Stimulated activated CD4-positive, alpha-beta T cell treated with anti-CD3 and anti-CD28 coated beads, Interleukin-1b, Interleukin-23, amount 100 ng/mL, for 24 hours (primary cell): ENCODE data around the gene CCDC187.
A peak's percentile ranks its signal among the peaks of the same experiment; 100 is the strongest.
"Not testable (repeated sequence)": the region's sequence is repeated elsewhere in the genome, so short reads cannot be mapped to it uniquely, and the experiment has no call there.

Source experiments
- DNase-seq, 4 experiments: peaks; one replicate each; pipeline ENCODE4 v3.0.0-alpha.2; 2020; ENCODE audit warnings: low read depth in 4 of 4, low spot score in 1 of 4

The CCDC187 gene

GRCh38 chr9:136270173-136270705, 33.7 kb downstream of the CCDC187 start:
- no peak for DNase-seq

GRCh38 chr9:136268735-136269134, 35.2 kb downstream of the CCDC187 start:
- DNase-seq: no peak

GRCh38 chr9:136268318-136268717, 35.6 kb downstream of the CCDC187 start:
- DNase-seq: no peak

GRCh38 chr9:136267261-136268111, 36.4 kb downstream of the CCDC187 start:
- peak; percentile 69 to 84 (median 73) for DNase-seq

- not testable (repeated sequence) for DNase-seq
Measured at GRCh38 chr9:136266641-136267040, 37.3 kb downstream of the CCDC187 start.

GRCh38 chr9:136265561-136266355, 38.1 kb downstream of the CCDC187 start:
- no peak for DNase-seq

GRCh38 chr9:136264441-136265405, 39.2 kb downstream of the CCDC187 start:
- DNase-seq: no peak

GRCh38 chr9:136264031-136264430, 39.9 kb downstream of the CCDC187 start:
- DNase-seq: no peak

GRCh38 chr9:136262671-136263178, 41.2 kb downstream of the CCDC187 start:
- no peak for DNase-seq

GRCh38 chr9:136261686-136262430, 42.0 kb downstream of the CCDC187 start:
- DNase-seq: no peak

GRCh38 chr9:136260936-136261472, 42.9 kb downstream of the CCDC187 start:
- no peak for DNase-seq

GRCh38 chr9:136260521-136260920, 43.4 kb downstream of the CCDC187 start:
- no peak for DNase-seq

GRCh38 chr9:136259836-136260235, 44.1 kb downstream of the CCDC187 start:
- no peak for DNase-seq

GRCh38 chr9:136259517-136259813, 44.4 kb downstream of the CCDC187 start:
- DNase-seq: no peak

GRCh38 chr9:136258786-136259516, 44.9 kb downstream of the CCDC187 start:
- no peak for DNase-seq

- no peak for DNase-seq
Measured at GRCh38 chr9:136258299-136258625, 45.6 kb downstream of the CCDC187 start.

- DNase-seq: no peak
Measured at GRCh38 chr9:136257381-136258298, 46.3 kb downstream of the CCDC187 start.
